CD4-positive, alpha-beta T cell treated with Interleukin-15 for 1 hour (primary cell): ENCODE measurements around the gene TRMT1.
"Not testable (repeated sequence)": the region's sequence is repeated elsewhere in the genome, so short reads cannot be mapped to it uniquely, and the experiment has no call there.

Experiments
- DNase-seq: peaks from one replicate; pipeline ENCODE4 v3.0.0-alpha.2; 2020

The TRMT1 gene

DNA sequence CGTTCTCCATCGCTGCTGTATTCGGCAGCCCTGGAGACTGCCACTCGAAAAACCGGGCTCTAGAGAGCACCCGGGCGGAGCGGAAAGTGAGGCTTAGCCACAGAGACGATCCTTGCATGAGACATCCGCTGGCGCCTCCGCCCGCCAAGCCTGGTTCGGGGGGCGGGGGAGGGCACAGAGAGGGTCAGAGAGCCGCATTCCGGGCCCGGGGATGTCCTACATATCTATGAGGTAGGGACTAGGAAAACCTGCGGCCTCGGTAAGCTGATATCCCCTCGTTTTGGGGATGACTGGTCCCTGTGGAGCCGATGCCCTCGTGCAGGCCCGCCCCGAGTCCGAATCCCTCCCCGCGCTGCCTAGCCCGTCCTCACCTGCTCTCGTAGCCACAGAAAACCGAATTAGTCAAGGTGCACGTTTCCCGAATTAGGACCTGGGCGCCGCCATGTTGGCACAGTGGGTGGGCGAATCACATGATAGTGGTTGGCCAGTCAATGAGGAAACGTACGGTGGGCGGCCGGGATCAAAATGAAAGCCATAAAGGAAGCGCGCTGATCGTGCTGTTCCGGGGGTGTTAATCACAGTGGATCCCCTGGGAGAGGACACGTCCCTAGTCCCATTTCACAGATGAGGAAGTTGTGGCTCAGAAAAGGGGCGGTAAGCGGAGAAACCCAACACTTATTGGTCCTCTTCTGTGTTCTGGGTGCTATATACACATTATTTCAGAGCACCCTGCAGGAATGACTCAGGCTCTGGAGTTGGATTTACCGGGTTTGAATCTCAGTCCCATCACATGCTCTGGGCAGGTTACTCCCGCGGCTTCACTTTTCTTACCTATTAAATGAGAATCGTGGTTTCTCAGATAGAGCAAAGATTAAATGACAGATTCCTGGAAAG, at the start of gene TRMT1:
TSS of gene TRMT1 (minus strand) at position 459 of the 894 bp plus-strand sequence. CDS start at position 118, 341 bp downstream.
- DNase-seq = peak; percentile 87

DNA sequence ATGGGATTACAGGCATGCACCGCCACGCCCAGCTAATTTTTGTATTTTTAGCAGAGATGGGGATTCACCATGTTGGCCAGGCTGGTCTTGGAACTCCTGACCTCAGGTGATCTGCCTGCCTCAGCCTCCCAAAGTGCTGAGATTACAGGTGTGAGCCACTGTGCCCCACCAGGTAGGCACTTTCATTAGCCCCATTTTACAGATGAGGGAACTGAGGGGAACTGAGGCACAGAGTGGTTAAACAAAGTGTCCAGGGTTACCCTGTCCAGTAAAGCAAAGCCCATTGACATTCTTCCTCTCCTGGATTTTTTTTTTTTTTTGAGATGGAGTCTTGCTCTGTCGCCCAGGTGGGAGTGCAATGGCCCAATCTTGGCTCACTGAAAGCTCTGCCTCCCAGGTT, 49.6 kb upstream of the TRMT1 start:
- not testable (repeated sequence) for DNase-seq

DNA sequence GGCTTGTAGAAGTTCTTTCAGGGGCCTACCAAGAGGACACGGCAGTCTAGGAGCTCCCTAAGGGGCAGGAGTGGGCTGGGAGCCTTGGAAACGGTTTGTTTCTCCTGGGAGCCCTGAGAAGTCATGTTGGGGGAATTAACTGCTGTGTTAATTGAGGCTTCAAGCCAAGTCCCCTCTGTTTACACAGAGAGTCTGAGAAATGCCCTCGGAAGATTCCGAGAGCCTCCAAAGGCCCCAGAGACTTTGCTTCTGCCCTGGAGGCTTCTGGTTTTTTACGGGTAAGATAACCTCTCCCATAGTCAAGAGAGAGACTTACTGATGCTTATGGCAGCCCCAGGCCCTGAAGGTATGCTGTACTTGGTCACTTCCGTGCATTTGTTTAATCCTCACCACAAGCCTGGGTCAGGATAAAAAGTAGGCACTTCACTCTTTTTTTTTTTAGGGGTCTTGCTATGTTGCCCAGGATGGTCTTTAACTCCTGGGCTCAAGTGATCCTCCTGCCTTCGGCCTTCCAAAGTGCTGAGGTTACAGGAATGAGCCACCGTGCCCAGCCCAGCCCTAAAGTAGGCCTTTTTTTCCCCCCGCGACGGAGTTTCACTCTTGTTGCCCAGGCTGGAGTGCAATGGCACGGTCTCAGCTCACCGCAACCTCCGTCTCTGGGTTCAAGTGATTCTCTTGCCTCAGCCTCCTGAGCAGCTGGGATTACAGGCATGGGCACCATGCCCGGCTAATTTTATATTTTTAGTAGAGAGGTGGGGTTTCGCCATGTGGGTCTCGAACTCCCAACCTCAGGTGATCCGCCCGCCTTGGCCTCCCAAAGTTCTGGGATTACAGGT, 48.8 kb upstream of the TRMT1 start:
- DNase-seq = no peak

DNA sequence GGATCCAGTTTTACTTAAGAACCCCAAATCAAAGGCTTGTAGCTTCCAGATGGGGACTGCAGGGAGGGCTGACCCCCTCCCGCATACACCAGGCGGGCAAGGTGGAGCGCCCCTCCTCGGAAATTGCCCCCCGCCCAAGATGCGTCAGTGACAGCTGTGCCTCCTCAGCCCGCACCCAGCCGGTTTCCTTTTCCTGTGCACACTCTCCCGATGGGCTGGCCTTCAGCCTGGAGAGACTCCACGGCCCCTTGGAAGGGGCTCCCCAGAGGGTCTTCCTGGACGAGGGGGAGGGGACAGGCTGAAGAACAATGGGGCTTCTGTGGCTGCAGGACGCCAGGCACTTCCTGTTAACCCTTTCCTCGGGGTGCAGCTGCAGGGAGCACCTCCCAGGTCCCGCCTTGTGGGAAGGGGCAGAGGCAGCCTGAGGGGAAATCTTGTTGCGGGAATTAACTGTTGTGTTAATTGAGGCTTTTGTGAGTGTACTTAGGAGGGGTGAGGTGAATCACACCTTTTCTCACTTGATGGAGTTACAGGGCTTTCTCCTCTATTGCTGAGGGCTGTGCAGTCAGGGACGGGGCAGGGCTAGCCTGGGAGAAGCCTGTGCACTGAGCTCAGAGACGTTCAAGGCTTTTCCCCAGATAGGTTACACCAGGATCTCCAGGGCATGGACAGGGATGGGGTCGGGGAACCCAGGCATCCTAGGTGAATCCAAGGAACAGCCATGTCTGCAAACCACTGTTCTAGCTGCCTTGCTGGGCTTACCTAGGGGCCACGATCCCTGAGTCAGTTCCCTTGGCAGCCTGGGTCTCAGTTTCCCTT, 48.0 kb upstream of the TRMT1 start:
- DNase-seq = peak; percentile 54

DNA sequence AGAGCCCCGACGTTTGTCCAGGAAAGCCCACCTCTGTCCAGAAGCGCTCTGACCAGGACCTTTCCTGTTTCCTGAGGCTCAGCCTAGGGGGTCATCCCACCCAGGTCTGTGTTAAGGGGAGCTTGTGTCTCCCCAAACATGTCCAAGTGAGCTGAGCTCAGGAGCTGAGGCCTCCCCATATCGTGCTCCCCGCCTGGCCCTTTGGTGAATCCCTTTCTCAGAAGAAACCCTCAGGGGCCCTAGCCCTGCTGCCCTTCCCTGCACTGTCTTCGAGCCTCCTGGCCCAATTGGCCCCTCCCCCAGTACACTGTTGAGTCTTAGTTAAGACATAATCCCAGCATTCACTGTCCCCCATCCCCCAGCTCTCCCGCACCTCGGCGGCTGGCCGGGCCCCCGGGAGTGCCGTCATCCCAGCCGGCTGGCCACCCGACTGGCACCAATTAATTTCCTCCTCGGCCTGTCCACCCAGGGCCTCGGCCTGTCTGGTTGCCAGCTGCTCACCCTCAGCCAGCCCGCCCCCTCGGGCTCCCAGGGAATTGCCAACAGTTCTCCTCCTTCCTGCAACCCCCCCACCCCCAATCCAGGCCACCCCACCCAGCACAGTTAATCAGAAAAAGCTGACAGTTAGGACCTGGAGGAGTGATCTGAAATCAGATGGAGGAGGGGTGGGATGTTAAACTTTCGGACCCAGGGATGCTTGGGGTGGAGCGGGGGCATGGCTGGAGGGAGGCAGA, 47.2 kb upstream of the TRMT1 start:
- DNase-seq = peak; percentile 35

DNA sequence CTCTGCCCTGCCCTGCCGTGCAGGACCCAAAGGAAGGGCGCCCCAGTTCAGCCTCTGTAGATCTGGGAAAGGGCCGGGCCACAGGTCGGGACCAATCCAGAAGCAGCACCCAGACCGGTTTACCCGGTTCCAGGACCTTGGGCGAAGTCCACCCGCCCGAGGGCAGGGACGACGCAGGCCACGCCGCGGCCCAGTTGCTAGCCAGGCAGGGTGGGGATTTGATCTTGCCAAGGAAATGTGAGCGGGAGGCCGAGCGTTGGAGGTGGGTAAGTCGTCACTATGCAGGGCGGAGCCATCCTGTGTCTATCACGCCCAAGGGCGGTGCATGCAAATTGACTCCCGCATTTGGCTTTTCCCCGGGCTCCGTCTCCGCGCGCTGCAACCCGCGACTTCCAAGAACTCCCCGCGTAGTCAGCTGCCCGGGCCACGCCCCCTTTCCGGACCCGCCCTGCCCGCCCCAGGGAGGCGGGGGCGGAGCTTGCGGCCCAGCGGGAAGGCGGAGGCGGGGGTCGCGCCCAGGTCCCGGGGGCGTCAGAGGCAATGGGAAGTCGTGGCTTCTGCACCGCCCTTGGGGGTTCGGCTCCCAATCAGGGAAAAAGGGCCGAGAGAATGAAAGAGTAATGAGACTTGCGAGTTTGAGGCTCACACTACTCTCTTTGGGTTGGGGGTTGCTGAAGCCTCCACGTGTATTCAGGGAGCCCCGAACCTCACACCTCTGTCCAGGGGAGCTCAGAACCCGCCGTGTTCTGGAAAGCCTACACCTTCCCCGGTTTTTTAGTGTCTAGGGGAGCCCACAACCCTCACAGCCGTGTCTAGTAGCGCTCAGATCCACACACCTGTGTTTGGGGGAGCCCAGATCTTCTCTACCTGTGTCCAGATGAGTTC, 46.4 kb upstream of the TRMT1 start:
- DNase-seq = peak; percentile 92

DNA sequence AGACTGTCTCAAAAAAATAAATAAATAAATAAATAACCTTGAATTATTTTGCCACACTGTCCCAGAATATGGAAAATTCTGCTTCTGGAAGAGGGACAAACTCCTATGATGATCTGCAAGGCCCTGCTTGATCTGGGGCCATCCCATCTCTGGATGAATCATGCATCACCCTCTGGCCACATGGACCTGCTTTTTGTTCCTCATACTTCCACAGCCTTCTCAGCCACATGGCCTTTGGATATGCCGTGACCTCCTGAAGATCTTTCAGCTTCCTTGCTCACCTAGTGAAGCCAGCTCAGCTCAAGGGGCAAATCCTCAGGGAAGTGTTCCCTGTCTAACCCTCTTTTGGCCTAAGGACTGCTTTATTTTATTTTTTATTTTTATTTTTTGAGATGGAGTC, 44.0 kb upstream of the TRMT1 start:
- DNase-seq = no peak

DNA sequence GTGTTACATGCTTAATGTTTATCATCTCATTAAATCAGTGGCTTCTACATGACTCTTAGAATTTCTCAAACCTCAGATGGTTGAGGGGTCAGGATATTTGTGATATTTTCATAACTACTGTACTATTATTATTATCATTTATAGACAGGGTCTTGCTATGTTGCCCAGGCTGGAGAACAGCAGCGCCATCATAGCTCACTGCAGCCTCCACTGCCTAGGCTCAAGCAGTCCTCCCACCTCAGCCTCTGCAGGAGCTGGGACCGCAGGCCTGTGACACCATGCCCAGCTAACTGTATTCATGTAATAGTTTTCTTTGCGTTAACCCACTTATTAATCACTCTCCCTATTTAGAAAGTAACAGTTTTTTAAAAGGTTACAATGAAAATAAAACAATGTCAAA, 43.2 kb upstream of the TRMT1 start:
- DNase-seq = no peak

DNA sequence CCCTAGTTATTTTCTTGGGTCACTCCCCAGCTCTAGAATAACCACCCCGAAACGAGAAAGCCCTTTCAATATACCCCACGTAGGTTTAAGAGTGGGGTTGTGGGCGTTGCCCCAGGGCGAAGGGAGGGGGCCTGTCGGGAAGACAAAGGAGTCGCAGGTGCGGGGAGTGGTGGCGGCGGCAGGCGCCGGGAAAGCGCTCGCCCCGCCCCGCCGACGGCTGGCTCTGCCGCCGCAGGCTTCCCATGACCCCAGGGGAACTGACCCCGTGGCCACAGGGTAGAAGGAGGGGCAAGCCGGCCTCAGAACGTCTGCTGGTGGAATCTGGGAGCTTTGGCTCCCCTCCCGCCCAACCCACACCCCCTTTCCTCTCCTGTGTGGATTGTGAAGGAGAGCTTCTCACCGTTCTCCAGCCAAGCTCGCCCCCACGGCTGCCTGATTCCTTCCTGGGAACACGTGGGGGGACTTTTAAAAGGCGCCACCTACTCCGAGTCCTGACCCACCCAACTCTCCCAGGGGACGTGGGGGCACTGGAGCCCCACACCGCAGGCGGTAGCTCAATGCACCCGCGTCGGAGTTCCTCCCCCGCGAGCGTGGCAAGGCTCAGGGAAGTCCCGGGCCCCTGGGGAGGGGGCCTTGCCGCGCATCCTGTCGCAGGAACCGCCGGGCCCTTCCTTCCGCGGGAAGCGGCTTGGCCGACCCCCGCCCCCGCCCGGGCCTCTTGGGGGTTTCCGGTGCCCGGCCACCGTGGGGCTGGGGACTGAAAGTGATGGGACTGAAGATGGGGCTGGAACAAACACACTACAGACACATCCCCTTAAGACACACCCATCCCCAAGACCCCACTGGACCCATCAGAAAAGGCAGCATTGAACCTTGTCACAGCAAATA, 39.2 kb upstream of the TRMT1 start:
- peak; percentile 93 for DNase-seq

DNA sequence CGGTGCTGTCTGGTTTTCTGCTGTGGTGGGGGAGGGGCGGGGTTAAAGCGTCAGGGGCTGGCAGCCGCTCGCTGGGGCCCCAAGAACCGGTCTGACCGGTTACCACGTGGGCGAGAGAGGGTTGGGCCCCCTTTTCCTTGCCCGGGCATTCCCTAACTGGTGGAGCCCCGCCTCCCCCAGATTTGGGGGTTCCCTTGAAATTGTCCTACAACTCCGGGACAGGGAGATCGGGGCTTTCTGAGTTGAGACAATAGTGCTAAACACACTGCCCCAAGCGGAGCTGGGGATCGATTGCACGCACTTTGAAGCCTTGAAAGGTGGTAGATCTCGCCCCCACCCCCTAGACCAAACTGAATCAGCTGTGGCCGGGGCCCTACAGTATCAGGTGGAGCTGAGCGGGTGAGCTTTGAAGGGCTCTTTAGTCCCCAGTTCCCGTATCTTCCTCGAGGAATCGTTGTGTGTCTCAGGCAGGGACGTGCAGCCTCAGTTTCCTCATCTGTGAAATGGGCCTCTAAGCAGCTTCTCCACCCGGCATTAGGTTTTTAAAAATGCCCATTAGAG, 38.5 kb upstream of the TRMT1 start:
- peak; percentile 90 for DNase-seq

DNA sequence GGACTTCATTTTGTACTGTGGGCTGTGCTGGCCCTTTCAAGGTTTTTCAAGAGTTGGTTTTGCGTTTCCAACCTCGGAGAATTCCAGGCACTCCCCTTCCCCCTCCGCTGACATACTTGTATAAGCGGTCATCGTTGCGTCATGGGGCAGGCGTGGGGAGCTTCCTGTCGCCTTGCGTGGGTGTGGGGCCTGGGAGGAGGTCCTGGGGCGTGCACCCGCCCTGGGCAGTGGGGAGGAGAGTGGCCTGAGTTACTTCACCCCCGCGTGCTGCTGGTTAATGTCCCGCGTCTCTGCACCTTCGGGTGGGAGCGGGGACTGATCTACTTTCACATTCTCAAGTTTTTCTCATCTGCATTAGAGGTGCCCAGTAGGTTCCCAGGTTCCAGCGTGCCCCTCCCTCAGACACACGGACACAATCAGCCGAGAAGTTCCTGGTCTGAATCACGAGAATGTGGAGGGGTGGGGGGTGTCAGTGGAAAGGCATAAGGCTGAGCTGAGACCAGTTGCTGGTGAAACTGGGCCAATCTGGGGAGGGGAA, 37.8 kb upstream of the TRMT1 start:
- peak; percentile 80 for DNase-seq

DNA sequence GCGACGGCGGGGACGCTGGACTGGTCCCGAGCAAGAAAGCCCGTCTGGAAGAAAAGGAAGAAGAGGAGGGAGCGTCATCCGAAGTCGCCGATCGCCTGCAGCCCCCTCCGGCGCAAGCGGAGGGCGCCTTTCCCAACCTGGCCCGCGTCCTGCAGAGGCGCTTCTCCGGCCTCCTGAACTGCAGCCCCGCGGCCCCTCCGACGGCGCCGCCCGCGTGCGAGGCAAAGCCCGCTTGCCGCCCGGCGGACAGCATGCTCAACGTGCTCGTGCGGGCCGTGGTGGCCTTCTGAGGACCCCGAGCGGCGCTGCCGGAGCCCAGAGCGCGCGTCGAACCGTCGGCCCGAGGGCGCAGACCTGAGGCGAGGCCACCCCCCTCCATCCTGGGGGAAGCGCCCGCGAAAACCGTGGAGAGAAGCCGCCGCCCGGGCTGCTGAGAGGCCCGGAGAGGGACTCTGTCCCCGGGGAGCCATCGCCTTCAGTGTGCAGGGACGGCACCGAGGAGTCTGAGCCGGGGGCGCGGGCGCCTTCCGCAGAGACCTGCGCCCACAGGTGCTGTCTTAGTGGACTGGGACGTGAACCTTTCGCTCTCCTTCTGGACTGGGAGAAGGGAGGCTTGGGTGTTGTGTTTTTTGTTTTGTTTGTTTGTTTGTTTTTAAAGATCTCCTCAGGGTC, 37.2 kb upstream of the TRMT1 start:
- DNase-seq = no peak

DNA sequence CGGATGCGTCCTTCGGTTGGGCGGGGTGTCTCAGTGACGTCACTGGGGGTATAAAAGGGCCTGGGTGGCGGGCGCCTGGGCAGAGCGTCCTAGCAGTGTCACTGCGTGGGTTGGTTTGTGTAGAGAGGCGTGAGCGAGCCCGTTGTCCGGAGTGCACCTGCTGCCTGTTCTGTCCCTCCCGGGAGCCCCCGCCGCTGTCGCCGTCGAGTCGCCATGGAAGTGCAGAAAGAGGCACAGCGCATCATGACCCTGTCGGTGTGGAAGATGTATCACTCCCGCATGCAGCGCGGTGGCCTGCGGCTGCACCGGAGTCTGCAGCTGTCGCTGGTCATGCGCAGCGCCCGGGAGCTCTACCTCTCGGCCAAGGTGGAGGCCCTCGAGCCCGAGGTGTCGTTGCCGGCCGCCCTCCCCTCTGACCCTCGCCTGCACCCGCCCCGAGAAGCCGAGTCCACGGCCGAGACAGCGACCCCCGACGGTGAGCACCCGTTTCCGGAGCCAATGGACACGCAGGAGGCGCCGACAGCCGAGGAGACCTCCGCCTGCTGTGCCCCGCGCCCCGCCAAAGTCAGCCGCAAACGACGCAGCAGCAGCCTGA, 36.5 kb upstream of the TRMT1 start:
- peak; percentile 96 for DNase-seq

DNA sequence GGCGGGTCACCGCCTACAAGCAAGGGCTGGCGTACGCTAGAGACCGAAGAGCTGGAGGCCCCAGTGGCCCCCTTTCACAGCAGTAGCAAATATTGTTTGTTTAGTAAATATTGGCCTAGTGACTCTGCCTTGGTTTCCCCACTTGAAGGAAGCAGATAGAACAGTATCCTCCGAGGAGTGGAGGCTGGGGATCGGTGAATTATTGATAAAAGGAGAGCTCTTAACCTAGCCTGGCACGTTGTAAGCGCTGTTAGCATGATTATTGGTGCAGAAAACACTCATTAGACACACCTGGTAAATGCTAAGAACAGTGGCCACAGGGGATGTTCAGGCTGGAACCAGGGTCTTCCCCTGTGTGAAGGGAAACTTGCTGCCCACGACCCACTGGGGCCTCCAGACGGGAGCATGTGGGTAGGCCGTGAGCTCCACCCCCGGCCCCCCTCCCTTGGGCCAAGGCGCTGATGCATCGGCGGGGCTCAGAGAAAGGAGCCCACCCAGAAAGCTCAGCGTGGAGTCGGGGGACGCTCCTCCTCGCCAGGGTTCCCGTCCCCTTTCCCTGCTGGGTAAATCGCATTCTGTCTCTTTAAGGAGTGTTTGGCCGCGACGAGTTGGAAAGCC, 35.9 kb upstream of the TRMT1 start:
- DNase-seq = no peak

DNA sequence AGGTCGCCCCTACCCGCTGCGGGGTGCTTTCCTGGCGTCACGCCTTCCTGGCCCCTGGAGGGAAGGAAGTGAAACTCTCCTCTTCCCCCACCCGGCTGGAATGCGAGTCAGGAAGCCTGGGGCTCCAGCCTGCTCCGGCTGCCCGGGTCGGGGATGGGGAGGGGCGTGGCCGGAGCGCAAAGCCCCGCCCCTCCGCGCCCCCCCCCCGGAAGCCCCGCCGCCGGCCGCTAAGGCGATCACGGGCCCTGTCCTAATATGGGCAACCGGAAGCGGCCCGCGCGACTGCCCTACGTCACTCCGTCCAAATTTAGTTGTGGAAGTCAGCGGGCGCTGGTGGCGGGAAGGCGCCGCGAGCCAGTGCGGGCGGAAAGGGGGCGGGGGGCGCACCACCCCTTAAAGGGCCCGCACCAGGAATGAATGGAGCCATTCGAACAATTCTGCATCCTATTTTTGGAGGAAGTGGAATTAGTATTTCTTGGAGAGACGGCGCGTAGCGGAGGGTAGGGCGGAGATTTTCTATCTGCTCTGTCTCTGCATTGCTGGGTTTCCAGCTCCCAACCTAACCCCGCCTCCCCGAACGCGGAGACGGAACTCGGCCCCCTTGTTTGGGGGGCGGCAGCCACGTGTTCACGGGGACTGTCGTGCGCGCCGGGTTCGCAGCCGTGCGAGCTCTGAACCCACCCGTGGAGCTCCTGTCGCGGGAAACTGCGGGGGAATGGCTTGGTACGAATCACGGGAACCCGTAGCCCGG, 35.2 kb upstream of the TRMT1 start:
- peak; percentile 97 for DNase-seq

DNA sequence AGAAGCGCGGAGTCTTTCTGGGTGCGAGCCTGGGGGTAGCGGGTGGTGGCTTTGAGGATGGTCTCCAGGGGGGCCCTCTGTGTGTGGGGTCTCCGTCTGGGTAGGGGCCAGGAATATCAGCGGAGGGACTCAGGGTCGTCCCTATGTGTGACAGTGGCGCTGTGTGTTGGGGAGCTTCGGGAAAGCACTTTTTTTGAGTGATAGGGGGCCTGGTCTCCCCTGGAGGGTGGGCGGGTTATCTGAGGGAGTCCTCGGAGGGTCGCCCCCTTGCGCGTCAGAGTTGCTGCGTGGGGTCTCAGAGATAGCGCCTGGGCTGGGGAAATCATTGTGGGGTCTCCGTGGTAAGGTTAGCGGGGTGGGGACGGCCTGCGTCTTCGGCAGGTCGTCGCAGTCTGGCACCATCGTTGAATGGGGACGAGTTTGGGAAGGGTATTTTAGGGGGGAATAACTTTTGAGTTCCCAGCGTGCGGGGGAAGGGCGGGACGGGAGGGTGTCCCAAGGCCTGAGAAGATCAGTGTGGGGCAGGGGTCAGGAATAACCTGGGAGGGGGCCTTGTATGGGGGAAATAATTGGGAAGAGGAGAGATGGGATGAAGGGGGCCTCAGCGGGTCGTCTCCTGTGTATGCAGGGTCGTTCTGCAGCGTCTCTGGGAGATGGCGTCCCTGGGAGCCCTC, 34.5 kb upstream of the TRMT1 start:
- DNase-seq = peak; percentile 27
